Measurements from ENCODE around the gene DOK1.

DOK1 gene

GRCh38 chr2:74581463-74581862 is 26.9 kb downstream of the DOK1 start:
- no peak for DNase-seq (ENCODE audit: low spot score)
- in situ Hi-C loops (cut with MboI; ENCODE audit: low pct_unique_long_range_greater_than_20kb, low sequenced_read_pairs, unreplicated experiment), result loop anchor here (25.0 kb wide), 1 partner anchor 94 kb away; the partner anchor contains the start of genes CCDC142, LBX2 and TTC31
- TF ChIP-seq CTCF (IDR thresholded peaks at IDR 0.05; ENCODE audit: extremely low read depth, insufficient read depth, missing control alignments), result no peak

- no peak for DNase-seq (ENCODE audit: low spot score)
Measured at GRCh38 chr2:74582184-74582583, 27.7 kb downstream of the DOK1 start.

GRCh38 chr2:74583504-74583903 is 29.0 kb downstream of the DOK1 start:
- in situ Hi-C loops (cut with MboI; ENCODE audit: low pct_unique_long_range_greater_than_20kb, low sequenced_read_pairs, unreplicated experiment), result loop anchor here (25.0 kb wide), 1 partner anchor 96 kb away; the partner anchor contains the start of genes CCDC142, LBX2 and TTC31
- DNase-seq (ENCODE audit: low spot score), result no peak
- no peak for TF ChIP-seq CTCF (IDR thresholded peaks at IDR 0.05; ENCODE audit: extremely low read depth, insufficient read depth, missing control alignments)

More at GRCh38 chr2:74582184-74582583, 27.7 kb downstream of the DOK1 start:
- in situ Hi-C loops (cut with MboI; ENCODE audit: low pct_unique_long_range_greater_than_20kb, low sequenced_read_pairs, unreplicated experiment), result loop anchor here (25.0 kb wide), 1 partner anchor 95 kb away; the partner anchor contains the start of genes CCDC142, LBX2 and TTC31
- TF ChIP-seq CTCF (IDR thresholded peaks at IDR 0.05; ENCODE audit: extremely low read depth, insufficient read depth, missing control alignments), result no peak

- TF ChIP-seq CTCF (IDR thresholded peaks at IDR 0.05; ENCODE audit: extremely low read depth, insufficient read depth, missing control alignments), result no peak
- in situ Hi-C loops (cut with MboI; ENCODE audit: low pct_unique_long_range_greater_than_20kb, low sequenced_read_pairs, unreplicated experiment), result loop anchor here (25.0 kb wide), 1 partner anchor 97 kb away; the partner anchor contains the start of genes CCDC142, LBX2 and TTC31
- peak; percentile 42 for DNase-seq (ENCODE audit: low spot score)
Measured at GRCh38 chr2:74584088-74584645, 29.6 kb downstream of the DOK1 start.

GRCh38 chr2:74585406-74586185 is 31.1 kb downstream of the DOK1 start:
- TF ChIP-seq CTCF (IDR thresholded peaks at IDR 0.05; ENCODE audit: extremely low read depth, insufficient read depth, missing control alignments), result peak; percentile 30
- peak; percentile 35 for DNase-seq (ENCODE audit: low spot score)
- in situ Hi-C loops (cut with MboI; ENCODE audit: low pct_unique_long_range_greater_than_20kb, low sequenced_read_pairs, unreplicated experiment), result loop anchor here (25.0 kb wide), 1 partner anchor 98 kb away; the partner anchor contains the start of genes CCDC142, LBX2 and TTC31

- in situ Hi-C loops (cut with MboI; ENCODE audit: low pct_unique_long_range_greater_than_20kb, low sequenced_read_pairs, unreplicated experiment), result loop anchor here (25.0 kb wide), 1 partner anchor 100 kb away; the partner anchor contains the start of genes CCDC142, LBX2 and TTC31
- peak; percentile 80 for TF ChIP-seq CTCF (IDR thresholded peaks at IDR 0.05; ENCODE audit: extremely low read depth, insufficient read depth, missing control alignments)
- peak; percentile 72 for DNase-seq (ENCODE audit: low spot score)
Measured at GRCh38 chr2:74587664-74588277, 33.3 kb downstream of the DOK1 start.
